Measurements from ENCODE around the gene RAD51D. TPM values are rescaled to one million over a fixed set of nuclear protein-coding genes. Genes with fewer than 3 reads are reported as not detected.
"Not testable (repeated sequence)": the region's sequence is repeated elsewhere in the genome, so short reads cannot be mapped to it uniquely, and the experiment has no call there.

Gene RAD51D
- total RNA-seq, 2 donors from 2014 or later: 6.5 to 25.1 TPM

DNA sequence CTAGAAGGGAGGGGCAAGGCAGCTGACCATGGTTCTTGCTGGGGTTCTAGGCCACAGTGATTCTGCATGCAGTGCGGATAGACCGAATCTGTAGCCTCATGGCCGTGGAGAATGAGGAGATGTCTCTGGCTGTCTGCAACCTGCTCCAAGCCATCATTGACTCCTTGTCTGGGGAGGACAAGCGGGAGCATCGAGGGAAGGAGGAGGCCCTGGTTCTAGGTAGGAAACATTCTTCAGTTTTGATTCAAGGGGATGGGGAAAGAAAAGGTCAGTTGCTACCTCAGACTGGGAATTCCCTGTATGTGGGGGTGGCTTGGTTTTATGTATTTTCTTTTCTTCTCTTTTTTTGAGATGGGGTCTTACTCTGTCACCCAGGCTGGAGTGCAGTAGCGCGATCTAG is 35.6 kb upstream of the RAD51D start:
- ATAC-seq (ENCODE audit: insufficient number of reproducible peaks, low FRiP score, low read depth): no peak
- no peaks in the 10 kb centered on the region for H3K4me1 ChIP-seq (ENCODE audit: control insufficient read depth in 1 of 2, low read depth in 2 of 2)
- DNase-seq (ENCODE audit: low spot score): no peak
- no peaks in the 10 kb centered on the region for H3K9me3 ChIP-seq
- TF ChIP-seq, protein P1, sequence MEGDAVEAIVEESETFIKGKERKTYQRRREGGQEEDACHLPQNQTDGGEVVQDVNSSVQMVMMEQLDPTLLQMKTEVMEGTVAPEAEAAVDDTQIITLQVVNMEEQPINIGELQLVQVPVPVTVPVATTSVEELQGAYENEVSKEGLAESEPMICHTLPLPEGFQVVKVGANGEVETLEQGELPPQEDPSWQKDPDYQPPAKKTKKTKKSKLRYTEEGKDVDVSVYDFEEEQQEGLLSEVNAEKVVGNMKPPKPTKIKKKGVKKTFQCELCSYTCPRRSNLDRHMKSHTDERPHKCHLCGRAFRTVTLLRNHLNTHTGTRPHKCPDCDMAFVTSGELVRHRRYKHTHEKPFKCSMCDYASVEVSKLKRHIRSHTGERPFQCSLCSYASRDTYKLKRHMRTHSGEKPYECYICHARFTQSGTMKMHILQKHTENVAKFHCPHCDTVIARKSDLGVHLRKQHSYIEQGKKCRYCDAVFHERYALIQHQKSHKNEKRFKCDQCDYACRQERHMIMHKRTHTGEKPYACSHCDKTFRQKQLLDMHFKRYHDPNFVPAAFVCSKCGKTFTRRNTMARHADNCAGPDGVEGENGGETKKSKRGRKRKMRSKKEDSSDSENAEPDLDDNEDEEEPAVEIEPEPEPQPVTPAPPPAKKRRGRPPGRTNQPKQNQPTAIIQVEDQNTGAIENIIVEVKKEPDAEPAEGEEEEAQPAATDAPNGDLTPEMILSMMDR (IDR thresholded peaks at IDR 0.05): no peak
- H3K36me3 ChIP-seq: no peaks in the 10 kb centered on the region
- H3K27me3 ChIP-seq (replicated peaks; ENCODE audit: insufficient read depth): no peaks in the 10 kb centered on the region
- H3K4me3 ChIP-seq: no peak overlapping the region
- no peak overlapping the region for H3K27ac ChIP-seq

DNA sequence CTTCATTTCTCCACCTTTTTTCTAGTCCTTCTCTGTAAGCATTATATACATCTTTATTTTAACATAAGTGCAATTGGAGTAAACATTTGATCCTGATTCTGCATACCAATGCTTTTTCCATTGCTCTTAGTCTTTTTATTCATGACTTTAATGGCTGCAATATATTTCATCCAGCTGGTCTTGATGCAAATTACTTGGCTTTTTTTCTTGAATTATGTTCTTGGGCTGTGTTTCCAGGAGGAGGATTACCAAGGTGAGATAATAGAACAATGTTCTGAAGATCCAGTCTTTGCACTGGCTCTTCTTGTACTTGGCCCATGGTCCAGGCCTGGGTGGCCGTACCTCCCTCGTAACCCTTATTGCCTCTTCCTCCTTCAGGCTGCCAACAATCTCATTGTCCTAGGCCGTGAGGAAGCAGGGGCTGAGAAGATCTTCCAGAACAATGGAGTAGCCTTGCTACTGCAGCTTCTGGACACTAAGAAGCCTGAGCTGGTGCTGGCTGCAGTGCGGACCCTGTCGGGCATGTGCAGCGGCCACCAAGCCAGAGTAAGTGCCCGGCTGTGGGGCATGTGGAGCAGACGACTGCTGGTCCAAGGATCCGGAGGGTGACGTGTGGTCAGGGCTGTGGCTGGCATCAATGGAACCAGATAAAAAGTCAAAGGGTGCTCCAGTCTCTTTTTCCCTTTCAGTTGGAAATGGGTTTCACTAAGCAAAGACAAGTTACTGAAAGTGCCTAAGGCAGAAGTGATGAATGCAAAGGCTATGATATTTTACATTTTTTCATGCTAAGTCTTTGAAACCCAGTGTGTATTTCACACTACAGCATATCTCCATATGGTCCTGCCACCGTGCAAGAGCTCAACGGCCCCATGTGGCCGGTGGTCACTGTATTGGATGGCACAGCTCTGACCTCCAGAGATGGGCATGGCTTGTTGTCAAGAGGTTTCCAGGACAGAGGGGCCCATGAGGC is 34.8 kb upstream of the RAD51D start:
- ATAC-seq (ENCODE audit: insufficient number of reproducible peaks, low FRiP score, low read depth) (no peak), DNase-seq (ENCODE audit: low spot score) (no peak)
- Histone ChIP-seq H3K27ac (no peak overlapping the region), H3K36me3 (no peaks in the 10 kb centered on the region), H3K9me3 (no peaks in the 10 kb centered on the region), H3K27me3 (replicated peaks; ENCODE audit: insufficient read depth) (no peaks in the 10 kb centered on the region), H3K4me3 (no peak overlapping the region), H3K4me1 (ENCODE audit: control insufficient read depth in 1 of 2, low read depth in 2 of 2) (no peaks in the 10 kb centered on the region)
- TF ChIP-seq, protein P1 (IDR thresholded peaks at IDR 0.05): no peak

DNA sequence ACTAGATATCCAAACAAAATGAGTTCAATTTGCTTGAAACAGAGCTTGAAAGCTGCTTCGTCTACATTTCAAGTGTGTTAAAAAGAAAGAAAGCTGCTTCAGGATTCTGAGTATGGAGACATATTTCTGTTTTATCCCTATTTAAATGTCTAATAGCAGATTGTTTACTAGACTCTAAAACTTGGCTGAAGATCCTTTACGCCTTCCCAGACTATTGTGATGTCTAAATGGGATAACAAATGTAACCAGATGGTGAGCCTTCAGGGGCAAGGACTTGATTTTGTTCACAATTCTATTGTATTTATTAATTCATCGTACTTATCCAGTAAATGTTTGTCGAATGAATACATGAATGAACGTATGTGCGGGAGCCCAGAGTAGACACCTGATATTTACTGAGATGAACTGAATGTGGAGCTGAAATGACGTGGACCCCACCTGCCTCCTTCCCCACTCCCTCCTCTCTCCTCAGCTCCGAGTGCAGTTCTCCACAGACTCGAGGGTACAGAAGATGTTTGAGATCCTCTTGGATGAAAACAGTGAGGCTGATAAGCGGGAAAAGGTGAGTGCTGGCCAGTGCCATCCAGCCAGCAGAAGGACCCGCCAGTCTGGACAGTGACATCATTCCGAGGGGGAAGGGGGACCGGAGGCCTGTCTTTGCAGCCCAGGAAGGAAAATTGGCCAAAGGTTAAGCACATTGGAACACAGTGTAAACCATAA is 32.9 kb upstream of the RAD51D start:
- Histone ChIP-seq H3K36me3 (no peaks in the 10 kb centered on the region), H3K4me3 (no peak overlapping the region), H3K27ac (no peak overlapping the region), H3K27me3 (replicated peaks; ENCODE audit: insufficient read depth) (no peaks in the 10 kb centered on the region), H3K9me3 (no peaks in the 10 kb centered on the region), H3K4me1 (ENCODE audit: control insufficient read depth in 1 of 2, low read depth in 2 of 2) (no peaks in the 10 kb centered on the region)
- no peak for ATAC-seq (ENCODE audit: insufficient number of reproducible peaks, low FRiP score, low read depth)
- no peak for DNase-seq (ENCODE audit: low spot score)
- TF ChIP-seq, protein P1 (IDR thresholded peaks at IDR 0.05): no peak

DNA sequence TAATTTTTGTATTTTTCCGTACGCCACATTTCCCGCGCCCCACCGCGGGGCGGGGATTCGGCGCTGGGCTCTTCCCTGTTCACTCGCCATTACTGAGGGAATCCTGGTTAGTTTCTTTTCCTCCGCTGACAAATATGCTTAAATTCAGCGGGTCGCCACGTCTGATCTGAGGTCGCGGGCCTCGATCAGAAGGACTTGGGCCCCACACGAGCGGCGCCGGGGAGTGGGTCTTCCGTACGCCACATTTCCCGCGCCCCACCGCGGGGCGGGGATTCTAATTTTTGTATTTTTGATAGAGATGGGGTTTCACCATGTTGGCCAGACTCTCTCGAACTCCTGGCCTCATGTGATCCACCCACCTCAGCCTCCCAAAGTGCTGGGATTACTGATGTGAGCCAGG is 31.4 kb upstream of the RAD51D start:
- not testable (repeated sequence) for DNase-seq (ENCODE audit: low spot score); ATAC-seq (ENCODE audit: insufficient number of reproducible peaks, low FRiP score, low read depth); H3K27ac ChIP-seq

DNA sequence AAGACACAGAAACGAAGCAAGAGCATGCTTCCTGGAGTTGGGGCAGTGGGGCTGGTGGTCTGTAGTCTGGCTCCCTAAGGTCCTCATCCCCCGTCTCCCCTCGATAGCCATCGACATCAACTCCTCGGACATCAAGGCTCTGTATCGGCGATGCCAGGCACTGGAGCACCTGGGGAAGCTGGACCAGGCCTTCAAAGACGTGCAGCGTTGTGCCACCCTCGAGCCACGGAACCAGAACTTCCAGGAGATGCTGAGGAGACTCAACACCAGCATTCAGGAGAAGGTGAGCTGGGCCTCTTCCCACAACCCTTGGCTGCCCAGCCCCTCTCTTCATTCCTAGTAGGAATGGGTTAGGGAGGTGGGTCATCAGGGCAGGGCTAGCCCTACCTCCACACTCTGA is 30.3 kb upstream of the RAD51D start:
- DNase-seq (ENCODE audit: low spot score): no peak
- TF ChIP-seq, protein P1 (IDR thresholded peaks at IDR 0.05): no peak
- Histone ChIP-seq H3K4me3 (no peak overlapping the region), H3K27me3 (replicated peaks; ENCODE audit: insufficient read depth) (no peaks in the 10 kb centered on the region), H3K9me3 (no peaks in the 10 kb centered on the region), H3K27ac (no peak overlapping the region), H3K36me3 (no peaks in the 10 kb centered on the region), H3K4me1 (ENCODE audit: control insufficient read depth in 1 of 2, low read depth in 2 of 2) (no peaks in the 10 kb centered on the region)
- no peak for ATAC-seq (ENCODE audit: insufficient number of reproducible peaks, low FRiP score, low read depth)

More for the DNA sequence above, 31.4 kb upstream of the RAD51D start:
- not testable (repeated sequence) for H3K4me3 ChIP-seq; H3K9me3 ChIP-seq; H3K4me1 ChIP-seq (ENCODE audit: control insufficient read depth in 1 of 2, low read depth in 2 of 2); H3K36me3 ChIP-seq; H3K27me3 ChIP-seq (replicated peaks; ENCODE audit: insufficient read depth)
